ENCODE data around the gene EIF5. TPM values are rescaled to one million over a fixed set of nuclear protein-coding genes. Genes with fewer than 3 reads are reported as not detected.
"Not testable (repeated sequence)": the region's sequence is repeated elsewhere in the genome, so short reads cannot be mapped to it uniquely, and the experiment has no call there.

Gene EIF5
- polyA plus RNA-seq, 1 experiment: 477 TPM

GRCh38 chr14:103349982-103350381, 15.9 kb downstream of the EIF5 start:
- Histone ChIP-seq H3K27me3 (ENCODE audit: control insufficient read depth, insufficient read depth, low read length) (no peaks in the 10 kb centered on the region), H3K9me3 (ENCODE audit: control insufficient read depth, insufficient read depth, low read length) (peaks cover 21% of the 10 kb centered on the region), H3K4me3 (ENCODE audit: low read depth, low read length) (no peak overlapping the region), H3K27ac (ENCODE audit: low read depth, low read length) (no peak overlapping the region)
- DNase-seq (ENCODE audit: low read depth, low spot score): no peak
- CTCF ChIA-PET: interaction anchor here (1.2 kb wide), 1 partner anchor 44 kb away, joined by 3 read pairs; no protein-coding TSS in a partner anchor
- TF ChIP-seq, protein P1, sequence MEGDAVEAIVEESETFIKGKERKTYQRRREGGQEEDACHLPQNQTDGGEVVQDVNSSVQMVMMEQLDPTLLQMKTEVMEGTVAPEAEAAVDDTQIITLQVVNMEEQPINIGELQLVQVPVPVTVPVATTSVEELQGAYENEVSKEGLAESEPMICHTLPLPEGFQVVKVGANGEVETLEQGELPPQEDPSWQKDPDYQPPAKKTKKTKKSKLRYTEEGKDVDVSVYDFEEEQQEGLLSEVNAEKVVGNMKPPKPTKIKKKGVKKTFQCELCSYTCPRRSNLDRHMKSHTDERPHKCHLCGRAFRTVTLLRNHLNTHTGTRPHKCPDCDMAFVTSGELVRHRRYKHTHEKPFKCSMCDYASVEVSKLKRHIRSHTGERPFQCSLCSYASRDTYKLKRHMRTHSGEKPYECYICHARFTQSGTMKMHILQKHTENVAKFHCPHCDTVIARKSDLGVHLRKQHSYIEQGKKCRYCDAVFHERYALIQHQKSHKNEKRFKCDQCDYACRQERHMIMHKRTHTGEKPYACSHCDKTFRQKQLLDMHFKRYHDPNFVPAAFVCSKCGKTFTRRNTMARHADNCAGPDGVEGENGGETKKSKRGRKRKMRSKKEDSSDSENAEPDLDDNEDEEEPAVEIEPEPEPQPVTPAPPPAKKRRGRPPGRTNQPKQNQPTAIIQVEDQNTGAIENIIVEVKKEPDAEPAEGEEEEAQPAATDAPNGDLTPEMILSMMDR (IDR thresholded peaks at IDR 0.05; ENCODE audit: low read depth, low read length): no peak
- POLR2A ChIA-PET: no interaction called here

DNA sequence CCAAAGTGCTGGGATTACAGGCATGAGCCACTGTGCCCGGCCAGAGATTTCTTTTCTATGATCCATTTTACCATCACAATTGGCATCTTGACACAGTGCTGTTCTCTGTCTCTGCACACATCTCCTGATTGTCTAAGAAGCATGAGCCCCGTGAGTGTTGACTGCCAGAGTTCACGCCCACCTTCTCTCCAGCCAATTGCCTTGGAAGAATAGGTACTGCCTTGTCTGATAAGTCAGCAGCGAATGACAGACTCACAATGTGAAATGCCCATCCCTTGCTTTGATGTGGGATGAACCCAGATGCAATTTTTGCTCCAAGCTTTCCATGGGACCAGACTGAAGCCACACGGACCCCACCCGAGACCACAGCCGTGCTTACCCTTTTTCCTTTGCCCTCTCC, 19.3 kb downstream of the EIF5 start:
- no peak overlapping the region for H3K27ac ChIP-seq (ENCODE audit: low read depth, low read length)
- H3K9me3 ChIP-seq (ENCODE audit: control insufficient read depth, insufficient read depth, low read length): peaks cover 15% of the 10 kb centered on the region
- ChIA-PET POLR2A (no interaction called here), CTCF (no interaction called here)
- H3K4me3 ChIP-seq (ENCODE audit: low read depth, low read length): no peak overlapping the region
- no peaks in the 10 kb centered on the region for H3K27me3 ChIP-seq (ENCODE audit: control insufficient read depth, insufficient read depth, low read length)
- TF ChIP-seq, protein P1 (IDR thresholded peaks at IDR 0.05; ENCODE audit: low read depth, low read length): no peak
- DNase-seq (ENCODE audit: low read depth, low spot score): no peak

GRCh38 chr14:103354141-103354540, 20.1 kb downstream of the EIF5 start:
- no peak for DNase-seq (ENCODE audit: low read depth, low spot score)
- Histone ChIP-seq H3K27ac (ENCODE audit: low read depth, low read length) (no peak overlapping the region), H3K9me3 (ENCODE audit: control insufficient read depth, insufficient read depth, low read length) (peaks cover 13% of the 10 kb centered on the region), H3K4me3 (ENCODE audit: low read depth, low read length) (no peak overlapping the region), H3K27me3 (ENCODE audit: control insufficient read depth, insufficient read depth, low read length) (no peaks in the 10 kb centered on the region)
- TF ChIP-seq, protein P1 (IDR thresholded peaks at IDR 0.05; ENCODE audit: low read depth, low read length): no peak
- POLR2A ChIA-PET: no interaction called here
- CTCF ChIA-PET: no interaction called here

- Histone ChIP-seq H3K27me3 (ENCODE audit: control insufficient read depth, insufficient read depth, low read length) (no peaks in the 10 kb centered on the region), H3K9me3 (ENCODE audit: control insufficient read depth, insufficient read depth, low read length) (peaks cover 20% of the 10 kb centered on the region), H3K27ac (ENCODE audit: low read depth, low read length) (no peak overlapping the region), H3K4me3 (ENCODE audit: low read depth, low read length) (0 out of 2 replicates have a peak overlapping the region, but pooled peaks have one; percentile 13)
- no peak for DNase-seq (ENCODE audit: low read depth, low spot score)
- TF ChIP-seq, protein P1 (IDR thresholded peaks at IDR 0.05; ENCODE audit: low read depth, low read length): no peak; the same call in 1 of the 2 replicates
- POLR2A ChIA-PET: interaction anchor here (1.0 to 1.7 kb wide), 2 partner anchors 11 to 22 kb away, joined by 3 read pairs; partner anchors contain the start of gene EIF5
- CTCF ChIA-PET: no interaction called here
Observed at GRCh38 chr14:103356024-103356682, 22.1 kb downstream of the EIF5 start.

GRCh38 chr14:103357552-103357951, 23.5 kb downstream of the EIF5 start:
- peaks cover 21% of the 10 kb centered on the region for H3K9me3 ChIP-seq (ENCODE audit: control insufficient read depth, insufficient read depth, low read length)
- ChIA-PET CTCF (interaction anchor here (0.6 to 1.7 kb wide), 3 partner anchors 10 to 33 kb away, joined by 3 to 14 read pairs (median 3); no protein-coding TSS in a partner anchor), POLR2A (interaction anchor here (0.6 to 1.7 kb wide), 3 partner anchors 12 to 25 kb away, joined by 3 read pairs; partner anchors contain the start of gene EIF5)
- H3K27ac ChIP-seq (ENCODE audit: low read depth, low read length); DNase-seq (ENCODE audit: low read depth, low spot score); H3K27me3 ChIP-seq (ENCODE audit: control insufficient read depth, insufficient read depth, low read length); H3K4me3 ChIP-seq (ENCODE audit: low read depth, low read length): not testable (repeated sequence)
